GM18526 (cell line): ENCODE data around the gene LRRC49.

ENCODE experiments used
- POLR2A ChIP-seq: IDR thresholded peaks from 3 replicates; pipeline ENCODE4 v1.6.1; 2011; ENCODE audit not compliant: insufficient read length; ENCODE audit errors: extremely low read depth

The LRRC49 gene

DNA sequence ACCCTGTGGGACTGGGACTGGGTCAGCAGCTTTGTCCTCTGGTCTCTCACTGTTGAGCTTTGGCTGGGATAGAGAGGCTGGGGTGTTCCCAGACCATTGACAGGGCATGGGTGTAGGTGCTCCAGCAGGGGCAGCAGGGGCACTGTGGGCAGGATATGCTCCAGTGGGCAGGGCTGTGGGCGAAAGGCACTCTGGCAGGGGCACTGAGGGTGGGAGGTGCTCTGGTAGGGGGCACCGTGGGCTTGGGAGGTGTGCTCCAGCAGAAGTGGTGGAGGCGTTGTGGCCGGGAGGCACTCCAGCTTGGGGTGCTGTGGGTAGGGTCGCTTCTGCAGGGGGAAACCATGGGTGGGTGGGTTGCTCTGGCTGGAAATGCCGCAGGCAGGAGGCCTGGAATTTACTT is 62.1 kb downstream of the LRRC49 start:
- TF ChIP-seq POLR2A: no peak

DNA sequence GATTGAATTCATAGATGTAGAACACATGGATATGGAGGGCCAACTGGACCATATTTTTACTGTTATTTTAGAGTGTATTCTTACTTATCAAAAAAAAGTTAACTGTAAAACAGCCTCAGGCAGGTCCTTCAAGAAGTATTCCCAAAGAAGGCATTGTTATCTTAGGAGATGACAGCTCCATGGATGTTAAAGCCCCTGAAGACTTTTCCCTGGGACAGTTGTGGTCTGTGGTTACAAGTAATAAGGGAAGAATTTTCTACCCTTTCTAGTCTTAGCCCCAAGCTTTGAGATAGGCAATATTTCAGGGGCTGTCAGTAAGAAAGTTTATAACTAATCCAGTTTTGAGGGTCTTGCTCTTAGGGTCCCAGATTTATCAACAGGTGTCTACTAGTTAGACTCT is 62.5 kb downstream of the LRRC49 start:
- no peak for TF ChIP-seq POLR2A

DNA sequence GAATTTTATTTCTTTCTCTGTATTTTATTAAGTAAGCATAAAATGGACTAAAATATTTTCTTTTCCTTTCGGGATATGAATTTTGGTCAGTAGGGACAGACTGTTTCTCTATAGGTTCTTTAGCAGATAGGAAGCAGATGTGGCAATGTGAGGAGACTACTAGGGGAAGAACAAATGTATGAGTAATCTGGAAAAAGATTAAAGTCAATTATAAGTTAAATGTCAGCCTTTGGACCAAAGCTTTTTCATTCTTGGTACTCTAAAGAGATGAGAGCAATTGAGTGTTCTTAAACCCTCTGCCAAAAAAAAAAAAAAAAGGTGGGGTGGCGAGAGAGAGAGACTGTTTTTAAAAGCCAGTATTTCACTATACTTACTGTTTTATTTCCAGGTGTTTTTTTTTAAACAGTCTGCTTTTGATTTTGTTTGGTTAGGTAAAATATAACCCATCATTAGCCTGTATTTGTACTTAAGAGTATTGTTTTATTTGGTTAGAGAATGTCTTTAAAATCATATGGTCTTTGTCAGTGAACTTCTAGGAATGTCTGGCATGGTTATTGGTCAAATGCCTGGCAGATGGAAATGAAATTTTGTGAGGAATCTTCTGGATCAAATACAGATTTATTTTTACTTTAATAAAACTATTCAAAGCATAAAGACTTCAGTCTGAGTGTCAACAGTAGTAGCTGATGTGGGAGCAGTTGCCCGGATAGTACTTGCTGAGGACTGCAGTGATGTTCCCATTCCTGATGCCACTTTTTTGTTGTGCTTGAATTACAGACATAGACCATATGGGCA is 63.8 kb downstream of the LRRC49 start:
- no peak for TF ChIP-seq POLR2A

GRCh38 chr15:70962084-70962483 is 69.5 kb downstream of the LRRC49 start:
- TF ChIP-seq POLR2A: no peak

DNA sequence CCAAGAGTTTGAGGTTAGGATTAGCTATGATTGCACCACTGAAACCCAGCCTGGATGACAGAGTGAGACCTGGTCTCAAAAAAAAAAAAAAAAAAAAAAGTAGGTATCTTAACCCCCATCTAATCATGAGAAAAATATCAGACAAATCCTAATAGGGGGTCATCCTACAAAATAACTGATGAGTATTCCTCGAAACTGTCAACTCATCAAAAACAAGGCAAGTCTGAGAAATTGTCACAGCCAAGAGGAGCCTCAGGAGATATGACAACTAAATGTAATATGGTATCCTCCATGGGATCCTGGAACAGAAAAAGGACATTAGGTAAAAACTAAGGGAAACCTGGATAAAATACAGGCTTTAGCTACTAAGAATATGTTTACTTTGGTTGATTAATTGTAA is 70.6 kb downstream of the LRRC49 start:
- no peak for TF ChIP-seq POLR2A

GRCh38 chr15:70964058-70964457 is 71.4 kb downstream of the LRRC49 start:
- no peak for TF ChIP-seq POLR2A

GRCh38 chr15:70964686-70965085 is 72.1 kb downstream of the LRRC49 start:
- TF ChIP-seq POLR2A: no peak

DNA sequence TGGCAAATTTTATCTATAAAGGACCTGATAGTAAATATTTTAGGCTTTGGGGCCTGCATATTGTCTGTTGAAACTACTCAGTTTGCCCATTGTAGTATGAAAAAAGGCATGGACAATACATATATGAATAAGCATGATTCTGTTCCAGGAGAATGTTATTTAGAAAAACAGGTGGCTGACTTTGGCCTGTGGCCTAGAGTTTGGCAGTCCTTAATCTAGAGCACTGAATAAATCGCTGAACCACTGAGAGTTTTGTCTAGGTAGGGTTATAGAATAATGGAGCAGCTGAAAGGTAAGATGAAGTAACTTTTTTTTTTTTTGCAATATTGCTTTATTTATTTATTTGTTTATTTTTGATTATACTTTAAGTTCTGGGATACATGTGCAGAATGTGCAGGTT is 75.0 kb downstream of the LRRC49 start:
- no peak for TF ChIP-seq POLR2A

GRCh38 chr15:70974004-70974832 is 81.6 kb downstream of the LRRC49 start:
- TF ChIP-seq POLR2A: no peak

DNA sequence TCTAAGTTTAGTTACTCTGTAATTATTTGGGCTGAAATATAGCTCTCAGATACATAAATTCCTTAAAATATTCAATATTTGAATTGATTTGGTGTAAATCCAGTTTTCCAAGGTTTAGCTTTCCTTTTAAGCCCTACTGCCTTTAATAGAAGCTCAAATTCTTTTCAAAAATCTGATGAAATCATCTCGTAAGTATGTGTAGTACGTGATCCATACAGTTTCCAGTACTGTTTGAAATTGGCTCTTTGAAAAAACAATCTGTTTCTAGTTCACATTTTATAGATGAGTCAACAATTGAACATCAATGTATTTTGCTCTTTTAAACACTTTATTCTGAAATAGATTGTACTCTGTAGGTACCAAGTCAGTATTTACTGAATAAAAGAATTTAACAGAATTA is 84.2 kb downstream of the LRRC49 start:
- TF ChIP-seq POLR2A: no peak

DNA sequence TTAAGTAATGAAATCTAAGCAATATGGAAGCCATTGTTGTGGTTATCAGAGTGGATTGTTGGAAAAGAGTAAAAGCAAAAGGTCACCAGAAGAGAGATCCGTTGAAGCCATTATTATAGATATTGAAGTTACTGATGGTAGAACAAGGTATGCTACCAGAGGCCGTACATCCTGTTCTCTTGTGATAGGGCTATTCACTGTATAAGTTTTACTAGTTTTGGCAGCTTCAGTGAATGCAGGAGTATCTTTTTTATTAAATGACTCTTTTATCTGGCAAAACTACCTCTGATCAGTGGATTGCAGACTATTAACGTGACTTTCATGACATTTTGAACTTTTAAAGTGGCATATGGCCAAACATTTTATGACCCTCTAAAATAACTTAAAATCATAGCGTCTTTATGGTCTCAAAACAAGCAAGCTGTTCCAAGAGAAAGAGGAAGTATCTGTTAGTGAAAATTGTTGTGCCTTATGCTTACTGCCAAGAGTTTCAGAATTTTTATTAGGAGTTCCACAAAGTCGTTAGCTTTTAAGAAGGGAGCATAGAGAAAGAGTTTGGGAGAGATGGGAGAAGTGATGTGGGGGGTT is 102.9 kb downstream of the LRRC49 start:
- TF ChIP-seq POLR2A: no peak

GRCh38 chr15:70998319-70998718 is 105.7 kb downstream of the LRRC49 start:
- TF ChIP-seq POLR2A: no peak

DNA sequence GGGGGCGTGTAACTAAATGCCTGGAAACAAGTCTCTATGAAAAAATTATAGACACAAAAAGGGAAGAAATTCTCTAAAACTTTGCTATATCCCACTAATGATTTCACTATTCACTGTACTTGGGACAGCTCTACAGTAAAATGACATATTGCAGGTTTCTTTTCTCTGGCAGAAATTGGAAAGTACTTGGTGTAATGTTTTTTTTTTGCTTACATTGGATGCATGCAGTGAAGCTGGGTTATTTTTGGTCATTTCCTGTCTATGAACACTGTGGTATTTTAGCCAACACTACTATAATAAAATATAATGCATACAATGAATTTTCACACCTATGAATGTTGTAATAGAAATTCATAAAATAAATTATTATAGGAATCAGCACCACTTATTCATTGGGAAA is 109.7 kb downstream of the LRRC49 start:
- TF ChIP-seq POLR2A: no peak

- no peak for TF ChIP-seq POLR2A
Observed at GRCh38 chr15:71003319-71003718, 110.7 kb downstream of the LRRC49 start.

- no peak for TF ChIP-seq POLR2A
Observed at GRCh38 chr15:71005895-71006294, 113.3 kb downstream of the LRRC49 start.
